ENCODE data around the gene LAIR2. TPM values are rescaled to one million over a fixed set of nuclear protein-coding genes. Genes with fewer than 3 reads are reported as not detected.

The LAIR2 gene
- total and polyA plus RNA-seq, 2 of the 13 experiments (the other 11 are each of a cell fraction or from before 2014, with no cell fraction given): 1.3 to 1.9 TPM

DNA sequence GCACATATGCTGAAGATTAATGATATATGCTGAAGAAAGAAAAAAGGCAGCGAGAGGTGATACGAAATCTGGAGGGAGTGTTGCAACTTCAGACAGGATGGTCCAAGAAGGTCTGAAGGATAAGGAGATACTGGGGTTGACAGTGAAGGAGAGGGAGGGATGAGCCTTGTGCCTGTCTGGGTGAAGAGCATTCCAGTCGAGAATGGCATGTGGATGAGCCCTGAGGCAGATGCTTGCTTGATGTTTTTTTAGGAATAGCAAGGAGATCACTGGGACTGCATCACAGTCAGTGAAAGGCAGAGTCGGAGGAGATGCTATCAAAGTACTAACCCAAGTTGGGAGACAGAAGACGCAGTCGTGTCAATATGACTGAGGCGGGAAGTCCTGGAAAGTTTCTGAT lies 13.3 kb upstream of the LAIR2 start:
- no peak for DNase-seq (ENCODE audit: low spot score)
- ATAC-seq: no peak
- POLR2A ChIA-PET: no interaction called here
- no peaks in the 10 kb centered on the region for H3K4me1 ChIP-seq (ENCODE audit: insufficient read depth, low read length)
- no peaks in the 10 kb centered on the region for H4K20me1 ChIP-seq (ENCODE audit: insufficient read depth, low read length)
- H2AFZ ChIP-seq (ENCODE audit: low read length): no peak overlapping the region
- H3K27me3 ChIP-seq (ENCODE audit: control insufficient read depth in 1 of 2, insufficient read depth in 2 of 2, low read length in 2 of 2): peaks cover 2 to 20% of the 10 kb centered on the region in 2 experiments; a peak in 4 of 5 replicates
- H3K4me2 ChIP-seq (ENCODE audit: low read depth, low read length): no peak overlapping the region
- no TSS peak for BruUV-seq (replicated peaks)
- in situ Hi-C loops (cut with HindIII; ENCODE audit: extremely low pct_ligation_motif_present, low pct_unique_long_range_greater_than_20kb) (no loop called here), intact Hi-C loops (cut with micrococcal nuclease; ENCODE audit: unreplicated experiment) (no loop called here)
- no peaks in the 10 kb centered on the region for H3K79me2 ChIP-seq (ENCODE audit: insufficient read depth, low read length)
- WGBS (ENCODE audit: low lambda C conversion rate): 28% methylated on average over 7 of the region's 7 CpGs
- no peaks in the 10 kb centered on the region for H3K9me3 ChIP-seq (ENCODE audit: low read length)
- FAIRE-seq: no peak
- no peaks in the 10 kb centered on the region for H3K36me3 ChIP-seq (replicated peaks in 1 of 2; ENCODE audit: control insufficient read depth in 1 of 2, insufficient read depth in 2 of 2, low read length in 2 of 2)
- no peak overlapping the region for H3K4me3 ChIP-seq (replicated peaks in 1 of 3; ENCODE audit: insufficient read depth in 1 of 3, low read depth in 2 of 3, low read length in 3 of 3)
- H3K9ac ChIP-seq (ENCODE audit: insufficient read depth, low read depth, low read length): no peak overlapping the region
- CTCF ChIA-PET (ENCODE audit: low intra/inter-chr PET ratio, low total read pairs): no interaction called here
- TF ChIP-seq ZNF224 (CRISPR knock-in tag; IDR thresholded peaks at IDR 0.05): no peak
- TF ChIP-seq ZNF549 (CRISPR knock-in tag; IDR thresholded peaks at IDR 0.05): no peak
- TF ChIP-seq SKI (IDR thresholded peaks at IDR 0.05; ENCODE audit: partially characterized antibody): no peak
- TF ChIP-seq, protein P1, sequence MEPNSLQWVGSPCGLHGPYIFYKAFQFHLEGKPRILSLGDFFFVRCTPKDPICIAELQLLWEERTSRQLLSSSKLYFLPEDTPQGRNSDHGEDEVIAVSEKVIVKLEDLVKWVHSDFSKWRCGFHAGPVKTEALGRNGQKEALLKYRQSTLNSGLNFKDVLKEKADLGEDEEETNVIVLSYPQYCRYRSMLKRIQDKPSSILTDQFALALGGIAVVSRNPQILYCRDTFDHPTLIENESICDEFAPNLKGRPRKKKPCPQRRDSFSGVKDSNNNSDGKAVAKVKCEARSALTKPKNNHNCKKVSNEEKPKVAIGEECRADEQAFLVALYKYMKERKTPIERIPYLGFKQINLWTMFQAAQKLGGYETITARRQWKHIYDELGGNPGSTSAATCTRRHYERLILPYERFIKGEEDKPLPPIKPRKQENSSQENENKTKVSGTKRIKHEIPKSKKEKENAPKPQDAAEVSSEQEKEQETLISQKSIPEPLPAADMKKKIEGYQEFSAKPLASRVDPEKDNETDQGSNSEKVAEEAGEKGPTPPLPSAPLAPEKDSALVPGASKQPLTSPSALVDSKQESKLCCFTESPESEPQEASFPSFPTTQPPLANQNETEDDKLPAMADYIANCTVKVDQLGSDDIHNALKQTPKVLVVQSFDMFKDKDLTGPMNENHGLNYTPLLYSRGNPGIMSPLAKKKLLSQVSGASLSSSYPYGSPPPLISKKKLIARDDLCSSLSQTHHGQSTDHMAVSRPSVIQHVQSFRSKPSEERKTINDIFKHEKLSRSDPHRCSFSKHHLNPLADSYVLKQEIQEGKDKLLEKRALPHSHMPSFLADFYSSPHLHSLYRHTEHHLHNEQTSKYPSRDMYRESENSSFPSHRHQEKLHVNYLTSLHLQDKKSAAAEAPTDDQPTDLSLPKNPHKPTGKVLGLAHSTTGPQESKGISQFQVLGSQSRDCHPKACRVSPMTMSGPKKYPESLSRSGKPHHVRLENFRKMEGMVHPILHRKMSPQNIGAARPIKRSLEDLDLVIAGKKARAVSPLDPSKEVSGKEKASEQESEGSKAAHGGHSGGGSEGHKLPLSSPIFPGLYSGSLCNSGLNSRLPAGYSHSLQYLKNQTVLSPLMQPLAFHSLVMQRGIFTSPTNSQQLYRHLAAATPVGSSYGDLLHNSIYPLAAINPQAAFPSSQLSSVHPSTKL (CRISPR knock-in tag; IDR thresholded peaks at IDR 0.05): no peak
- TF ChIP-seq, protein P2, sequence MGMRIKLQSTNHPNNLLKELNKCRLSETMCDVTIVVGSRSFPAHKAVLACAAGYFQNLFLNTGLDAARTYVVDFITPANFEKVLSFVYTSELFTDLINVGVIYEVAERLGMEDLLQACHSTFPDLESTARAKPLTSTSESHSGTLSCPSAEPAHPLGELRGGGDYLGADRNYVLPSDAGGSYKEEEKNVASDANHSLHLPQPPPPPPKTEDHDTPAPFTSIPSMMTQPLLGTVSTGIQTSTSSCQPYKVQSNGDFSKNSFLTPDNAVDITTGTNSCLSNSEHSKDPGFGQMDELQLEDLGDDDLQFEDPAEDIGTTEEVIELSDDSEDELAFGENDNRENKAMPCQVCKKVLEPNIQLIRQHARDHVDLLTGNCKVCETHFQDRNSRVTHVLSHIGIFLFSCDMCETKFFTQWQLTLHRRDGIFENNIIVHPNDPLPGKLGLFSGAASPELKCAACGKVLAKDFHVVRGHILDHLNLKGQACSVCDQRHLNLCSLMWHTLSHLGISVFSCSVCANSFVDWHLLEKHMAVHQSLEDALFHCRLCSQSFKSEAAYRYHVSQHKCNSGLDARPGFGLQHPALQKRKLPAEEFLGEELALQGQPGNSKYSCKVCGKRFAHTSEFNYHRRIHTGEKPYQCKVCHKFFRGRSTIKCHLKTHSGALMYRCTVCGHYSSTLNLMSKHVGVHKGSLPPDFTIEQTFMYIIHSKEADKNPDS (CRISPR knock-in tag; IDR thresholded peaks at IDR 0.05): no peak
- TF ChIP-seq, protein P3, sequence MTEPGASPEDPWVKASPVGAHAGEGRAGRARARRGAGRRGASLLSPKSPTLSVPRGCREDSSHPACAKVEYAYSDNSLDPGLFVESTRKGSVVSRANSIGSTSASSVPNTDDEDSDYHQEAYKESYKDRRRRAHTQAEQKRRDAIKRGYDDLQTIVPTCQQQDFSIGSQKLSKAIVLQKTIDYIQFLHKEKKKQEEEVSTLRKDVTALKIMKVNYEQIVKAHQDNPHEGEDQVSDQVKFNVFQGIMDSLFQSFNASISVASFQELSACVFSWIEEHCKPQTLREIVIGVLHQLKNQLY (CRISPR knock-in tag; IDR thresholded peaks at IDR 0.05): no peak
- TF ChIP-seq HMGA1 (CRISPR knock-in tag; conservative IDR thresholded peaks at IDR 0.05): no peak
- TF ChIP-seq, protein P4, sequence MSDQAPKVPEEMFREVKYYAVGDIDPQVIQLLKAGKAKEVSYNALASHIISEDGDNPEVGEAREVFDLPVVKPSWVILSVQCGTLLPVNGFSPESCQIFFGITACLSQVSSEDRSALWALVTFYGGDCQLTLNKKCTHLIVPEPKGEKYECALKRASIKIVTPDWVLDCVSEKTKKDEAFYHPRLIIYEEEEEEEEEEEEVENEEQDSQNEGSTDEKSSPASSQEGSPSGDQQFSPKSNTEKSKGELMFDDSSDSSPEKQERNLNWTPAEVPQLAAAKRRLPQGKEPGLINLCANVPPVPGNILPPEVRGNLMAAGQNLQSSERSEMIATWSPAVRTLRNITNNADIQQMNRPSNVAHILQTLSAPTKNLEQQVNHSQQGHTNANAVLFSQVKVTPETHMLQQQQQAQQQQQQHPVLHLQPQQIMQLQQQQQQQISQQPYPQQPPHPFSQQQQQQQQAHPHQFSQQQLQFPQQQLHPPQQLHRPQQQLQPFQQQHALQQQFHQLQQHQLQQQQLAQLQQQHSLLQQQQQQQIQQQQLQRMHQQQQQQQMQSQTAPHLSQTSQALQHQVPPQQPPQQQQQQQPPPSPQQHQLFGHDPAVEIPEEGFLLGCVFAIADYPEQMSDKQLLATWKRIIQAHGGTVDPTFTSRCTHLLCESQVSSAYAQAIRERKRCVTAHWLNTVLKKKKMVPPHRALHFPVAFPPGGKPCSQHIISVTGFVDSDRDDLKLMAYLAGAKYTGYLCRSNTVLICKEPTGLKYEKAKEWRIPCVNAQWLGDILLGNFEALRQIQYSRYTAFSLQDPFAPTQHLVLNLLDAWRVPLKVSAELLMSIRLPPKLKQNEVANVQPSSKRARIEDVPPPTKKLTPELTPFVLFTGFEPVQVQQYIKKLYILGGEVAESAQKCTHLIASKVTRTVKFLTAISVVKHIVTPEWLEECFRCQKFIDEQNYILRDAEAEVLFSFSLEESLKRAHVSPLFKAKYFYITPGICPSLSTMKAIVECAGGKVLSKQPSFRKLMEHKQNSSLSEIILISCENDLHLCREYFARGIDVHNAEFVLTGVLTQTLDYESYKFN (CRISPR knock-in tag; conservative IDR thresholded peaks at IDR 0.05): no peak
- TF ChIP-seq, protein P5, sequence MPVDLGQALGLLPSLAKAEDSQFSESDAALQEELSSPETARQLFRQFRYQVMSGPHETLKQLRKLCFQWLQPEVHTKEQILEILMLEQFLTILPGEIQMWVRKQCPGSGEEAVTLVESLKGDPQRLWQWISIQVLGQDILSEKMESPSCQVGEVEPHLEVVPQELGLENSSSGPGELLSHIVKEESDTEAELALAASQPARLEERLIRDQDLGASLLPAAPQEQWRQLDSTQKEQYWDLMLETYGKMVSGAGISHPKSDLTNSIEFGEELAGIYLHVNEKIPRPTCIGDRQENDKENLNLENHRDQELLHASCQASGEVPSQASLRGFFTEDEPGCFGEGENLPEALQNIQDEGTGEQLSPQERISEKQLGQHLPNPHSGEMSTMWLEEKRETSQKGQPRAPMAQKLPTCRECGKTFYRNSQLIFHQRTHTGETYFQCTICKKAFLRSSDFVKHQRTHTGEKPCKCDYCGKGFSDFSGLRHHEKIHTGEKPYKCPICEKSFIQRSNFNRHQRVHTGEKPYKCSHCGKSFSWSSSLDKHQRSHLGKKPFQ (CRISPR knock-in tag; IDR thresholded peaks at IDR 0.05; ENCODE audit: insufficient replicate concordance): no peak
- TF ChIP-seq, protein P6, sequence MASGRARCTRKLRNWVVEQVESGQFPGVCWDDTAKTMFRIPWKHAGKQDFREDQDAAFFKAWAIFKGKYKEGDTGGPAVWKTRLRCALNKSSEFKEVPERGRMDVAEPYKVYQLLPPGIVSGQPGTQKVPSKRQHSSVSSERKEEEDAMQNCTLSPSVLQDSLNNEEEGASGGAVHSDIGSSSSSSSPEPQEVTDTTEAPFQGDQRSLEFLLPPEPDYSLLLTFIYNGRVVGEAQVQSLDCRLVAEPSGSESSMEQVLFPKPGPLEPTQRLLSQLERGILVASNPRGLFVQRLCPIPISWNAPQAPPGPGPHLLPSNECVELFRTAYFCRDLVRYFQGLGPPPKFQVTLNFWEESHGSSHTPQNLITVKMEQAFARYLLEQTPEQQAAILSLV (CRISPR knock-in tag; IDR thresholded peaks at IDR 0.05; ENCODE audit: borderline replicate concordance): no peak
- no peak for TF ChIP-seq ZNF274 (CRISPR knock-in tag; IDR thresholded peaks at IDR 0.05)
- no peak for TF ChIP-seq TCF7 (IDR thresholded peaks at IDR 0.05; ENCODE audit: low read depth)
- H3K27ac ChIP-seq (ENCODE audit: extremely low read length, insufficient read depth, low read length): no peak overlapping the region
